Fibroblast of villous mesenchyme (primary cell): ENCODE data around the gene MYL4. TPM values are rescaled to one million over a fixed set of nuclear protein-coding genes. Genes with fewer than 3 reads are reported as not detected.

Experiments
- DNase-seq: peaks from one replicate; pipeline ENCODE4 v3.0.0-alpha.2; 2010; ENCODE audit warnings: low read depth
- H3K4me3 ChIP-seq: 2 replicates; pipeline ENCODE4 v1.5.1; 2011; ENCODE audit warnings: low read depth, mild to moderate bottlenecking, low read length
- CTCF ChIP-seq: IDR thresholded peaks from 2 replicates; pipeline ENCODE4 v1.5.1; 2012; ENCODE audit warnings: low read depth, mild to moderate bottlenecking, low read length; ENCODE audit not compliant: insufficient read depth
- total RNA-seq: library from RNA; depleted of rRNA; stranded (reverse); fragments of >200 nt; gene quantifications from 2 replicates; pipeline ENCODE4 v1.2.3, GENCODE V29; 2012

The MYL4 gene
- total RNA-seq, 1 donor: not detected

DNA sequence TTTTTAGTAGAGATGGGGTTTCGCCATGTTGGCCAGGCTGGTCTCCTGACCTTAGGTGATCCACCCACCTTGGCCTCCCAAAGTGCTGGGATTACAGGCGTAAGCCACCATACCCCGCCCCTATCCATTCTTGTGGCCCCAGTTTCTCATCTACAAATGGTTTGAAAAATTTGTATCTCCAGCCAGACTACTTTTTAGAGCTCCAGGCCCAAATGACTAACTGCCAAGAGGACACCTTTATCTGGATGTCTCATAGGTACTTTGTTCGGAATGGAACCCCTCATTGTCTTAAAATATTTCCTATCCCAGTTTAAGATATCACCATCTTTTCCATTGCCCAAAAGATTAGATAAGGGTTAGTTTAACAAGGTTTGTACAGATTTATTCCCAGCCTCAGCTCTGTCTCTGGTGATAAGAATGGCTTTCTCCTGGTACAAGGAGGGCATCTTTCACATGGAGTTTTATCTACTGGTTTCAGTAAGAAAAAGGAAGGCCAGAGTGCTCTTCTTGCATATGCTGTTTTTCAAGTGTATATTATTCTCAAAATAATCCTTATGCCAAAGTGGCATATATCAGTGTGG is 15.1 kb upstream of the MYL4 start:
- DNase-seq: no peak
- no peak overlapping the region for H3K4me3 ChIP-seq
- TF ChIP-seq CTCF: no peak

GRCh38 chr17:47197821-47198220 is 11.3 kb upstream of the MYL4 start:
- no peak for TF ChIP-seq CTCF
- DNase-seq: no peak

GRCh38 chr17:47199627-47200324 is 9.4 kb upstream of the MYL4 start:
- DNase-seq: no peak
- no peak overlapping the region for H3K4me3 ChIP-seq
- no peak for TF ChIP-seq CTCF

More at GRCh38 chr17:47197821-47198220, 11.3 kb upstream of the MYL4 start:
- no peak overlapping the region for H3K4me3 ChIP-seq

GRCh38 chr17:47200325-47200664 is 8.9 kb upstream of the MYL4 start:
- TF ChIP-seq CTCF: no peak
- no peak overlapping the region for H3K4me3 ChIP-seq
- no peak for DNase-seq

GRCh38 chr17:47201166-47201565 is 8.0 kb upstream of the MYL4 start:
- no peak overlapping the region for H3K4me3 ChIP-seq
- DNase-seq: no peak
- no peak for TF ChIP-seq CTCF

DNA sequence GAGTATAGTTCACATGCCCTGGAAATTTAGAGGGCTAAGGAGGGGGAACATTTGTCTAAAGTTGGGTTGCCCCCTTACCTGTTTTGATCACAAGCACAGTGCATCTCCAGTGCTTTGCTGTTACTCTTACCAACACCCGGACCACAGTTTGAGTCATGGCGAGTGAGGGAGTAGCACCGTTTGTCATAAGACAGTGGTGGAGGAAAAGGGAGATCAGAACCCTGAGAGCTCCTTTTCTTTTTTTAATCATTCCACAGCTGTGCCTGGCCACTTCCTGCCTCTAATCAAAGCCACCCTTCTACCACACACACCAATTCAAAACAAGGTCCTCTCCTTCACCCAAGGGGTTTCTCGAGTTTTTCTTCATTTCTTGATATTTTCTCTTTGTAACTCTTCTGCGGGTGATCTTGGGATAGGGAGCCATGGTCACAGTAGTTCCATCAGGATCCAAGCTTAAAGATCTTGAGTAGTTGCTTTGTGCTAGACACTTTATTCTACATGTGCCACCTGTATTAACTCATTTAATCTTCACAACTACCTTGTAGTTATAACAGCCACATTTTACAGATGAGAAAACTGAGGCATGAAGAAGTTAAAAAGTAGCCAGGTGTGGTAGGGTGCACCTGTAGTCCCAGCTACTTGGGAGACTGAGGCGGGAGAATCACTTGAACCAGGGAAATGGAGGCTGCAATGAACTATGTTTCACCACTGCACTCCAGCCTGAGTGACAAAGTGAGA is 5.0 kb upstream of the MYL4 start:
- peak; percentile 43 for DNase-seq
- no peak overlapping the region for H3K4me3 ChIP-seq
- no peak for TF ChIP-seq CTCF
